NT2/D1 (cell line): ENCODE data around the gene DISC1.
"Not testable (repeated sequence)": the region's sequence is repeated elsewhere in the genome, so short reads cannot be mapped to it uniquely, and the experiment has no call there.

Source experiments
- SUZ12 ChIP-seq: IDR thresholded peaks from 2 replicates; pipeline ENCODE4 v1.6.1; 2011; ENCODE audit not compliant: insufficient read length, insufficient read depth; ENCODE audit errors: extremely low read depth
- YY1 ChIP-seq: IDR thresholded peaks from 2 replicates; pipeline ENCODE4 v1.6.1; 2011; ENCODE audit not compliant: insufficient read length, insufficient read depth
- ZNF274 ChIP-seq: IDR thresholded peaks from 2 replicates; pipeline ENCODE4 v1.6.1; 2011; ENCODE audit warnings: mild to moderate bottlenecking, low read depth, low read length

GRCh38 chr1:231907310-231907709 lies 280.7 kb downstream of the DISC1 start:
- TF ChIP-seq ZNF274, YY1, SUZ12: not testable (repeated sequence)
